Inferior parietal cortex (tissue), 1 donor: ENCODE measurements around the gene NLRP11.
"Not testable (repeated sequence)": the region's sequence is repeated elsewhere in the genome, so short reads cannot be mapped to it uniquely, and the experiment has no call there.

Experiments used
- DNase-seq: peaks from one replicate; pipeline ENCODE4 v3.0.0-alpha.2; 2016; ENCODE audit errors: extremely low spot score

NLRP11 gene

GRCh38 chr19:55778331-55778730 is 53.5 kb downstream of the NLRP11 start:
- no peak for DNase-seq

- no peak for DNase-seq
Measured at GRCh38 chr19:55777528-55777927, 54.3 kb downstream of the NLRP11 start.

- DNase-seq, result not testable (repeated sequence)
Measured at GRCh38 chr19:55769632-55770031, 62.2 kb downstream of the NLRP11 start.

GRCh38 chr19:55768818-55769217 is 63.0 kb downstream of the NLRP11 start, which contains the start of gene RFPL4AL1:
Gene RFPL4AL1, plus strand, starts transcription at chr19:55769118. Its CDS starts 2,687 bp downstream, at chr19:55771805.
- DNase-seq, result not testable (repeated sequence)

- DNase-seq, result no peak
Measured at GRCh38 chr19:55766466-55766865, 65.3 kb downstream of the NLRP11 start.

GRCh38 chr19:55758797-55759196 is 73.0 kb downstream of the NLRP11 start, which contains the start of gene RFPL4A:
Gene RFPL4A, plus strand, starts transcription at chr19:55759097. Its CDS starts 2,704 bp downstream, at chr19:55761801.
- not testable (repeated sequence) for DNase-seq

- not testable (repeated sequence) for DNase-seq
Measured at GRCh38 chr19:55756808-55757207, 75.0 kb downstream of the NLRP11 start.

GRCh38 chr19:55753401-55753800 is 78.4 kb downstream of the NLRP11 start:
- DNase-seq, result no peak

- DNase-seq, result no peak
Measured at GRCh38 chr19:55750715-55751114, 81.1 kb downstream of the NLRP11 start.

GRCh38 chr19:55738302-55738701 is 93.5 kb downstream of the NLRP11 start, which contains the start of gene NLRP9:
Gene NLRP9, minus strand, starts transcription at chr19:55738402. Its CDS starts 28 bp downstream, at chr19:55738374.
- DNase-seq, result no peak
